ENCODE results near the gene SCGB3A1. TPM values are rescaled to one million over a fixed set of nuclear protein-coding genes. Genes with fewer than 3 reads are reported as not detected.

Gene SCGB3A1
- polyA plus RNA-seq, 1 donor, result 1.4 TPM

DNA sequence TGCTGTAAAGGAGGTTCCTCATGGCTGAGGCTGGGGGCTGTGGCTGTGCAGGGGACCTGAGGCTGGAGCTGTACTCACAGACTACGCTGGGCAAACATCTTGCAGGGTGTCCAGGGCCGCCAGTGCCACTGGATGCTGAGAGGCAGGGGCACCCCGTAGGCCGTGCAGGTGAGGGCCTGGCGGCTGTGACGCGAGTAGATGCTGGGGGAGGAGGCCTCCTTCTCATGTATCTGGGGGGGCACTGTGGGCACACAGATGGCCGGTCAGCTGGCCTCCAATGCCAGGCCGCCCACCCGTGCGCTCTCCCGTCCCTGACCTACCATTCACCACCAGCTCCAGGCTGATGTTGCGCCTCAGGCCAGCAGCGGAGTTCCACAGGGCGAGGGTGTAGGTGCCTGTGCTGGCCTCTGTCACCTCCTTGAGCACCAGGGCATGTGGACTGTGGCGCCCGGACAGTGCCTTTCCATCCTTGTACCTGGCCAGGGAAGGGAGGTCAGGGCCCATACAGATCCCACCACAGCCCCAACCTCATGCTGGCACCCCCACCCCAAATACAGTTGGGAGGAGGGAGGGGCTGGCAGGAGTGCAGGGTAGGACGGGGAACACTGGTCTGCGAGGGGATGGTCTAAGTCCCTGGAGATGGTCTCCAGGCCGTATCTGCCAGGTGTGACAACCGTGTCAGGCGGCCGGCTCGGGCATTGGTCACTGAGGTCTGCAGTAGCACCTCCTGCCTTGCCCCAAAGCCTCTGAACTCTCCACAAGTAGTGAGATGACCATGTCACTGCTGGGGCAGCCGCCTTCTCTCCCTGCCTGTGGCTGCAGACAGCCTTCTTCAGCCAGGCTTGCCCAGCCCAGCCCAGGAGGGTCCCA, 34.7 kb upstream of the SCGB3A1 start:
- DNase-seq (ENCODE audit: low read depth), result no peak

DNA sequence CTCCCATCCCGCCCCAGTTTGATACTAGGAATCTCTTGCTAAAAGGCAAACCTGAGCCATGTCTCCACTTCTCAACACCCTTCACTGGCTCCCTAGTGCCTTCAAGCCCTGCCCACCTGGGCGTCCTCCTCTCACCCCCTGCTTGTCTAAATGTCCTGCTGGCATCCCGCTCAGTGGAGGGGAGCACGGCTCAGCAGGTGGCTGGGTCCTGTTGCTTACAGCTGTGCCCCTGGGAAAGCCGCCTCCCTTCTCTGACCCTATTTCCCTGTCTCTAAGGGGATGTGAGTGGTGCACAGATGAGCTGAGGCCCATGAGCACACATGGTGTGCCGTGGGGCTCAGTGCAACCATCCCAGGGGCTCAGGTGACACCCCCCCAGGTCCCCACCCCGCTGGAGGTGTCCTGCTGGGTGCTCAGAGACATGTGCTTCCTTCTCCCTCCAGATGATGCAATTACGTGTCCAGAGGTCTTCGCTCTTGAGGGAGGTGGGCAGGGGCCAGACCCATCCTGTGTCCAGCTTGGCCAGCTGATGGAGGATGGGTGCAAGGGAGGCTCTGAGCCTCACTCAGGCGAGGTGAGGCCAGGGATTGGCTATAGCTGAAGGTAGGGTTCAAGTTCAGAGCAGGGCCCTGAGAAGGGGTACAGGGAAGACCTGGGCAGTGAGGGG, 34.0 kb upstream of the SCGB3A1 start:
- DNase-seq (ENCODE audit: low read depth), result no peak

DNA sequence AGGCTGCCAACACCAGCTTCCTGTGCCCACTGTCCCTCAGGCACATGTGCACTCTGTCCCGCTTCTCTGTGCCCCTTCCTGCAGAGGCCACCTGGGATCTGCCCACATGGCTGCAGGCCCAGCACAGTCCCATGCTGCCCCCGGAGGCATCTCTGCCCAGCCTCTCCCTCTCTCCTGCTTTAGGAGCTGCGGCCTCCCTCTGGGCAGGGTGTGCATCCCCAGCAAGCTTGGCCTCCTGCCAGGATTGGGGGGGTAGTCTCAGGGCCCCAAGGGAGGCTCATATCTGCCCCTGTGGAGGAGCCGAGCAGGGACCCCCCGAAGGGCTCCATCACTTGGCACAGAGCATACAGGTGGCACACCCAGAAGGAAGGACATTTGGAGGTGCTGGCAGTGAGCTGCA, 33.3 kb upstream of the SCGB3A1 start:
- DNase-seq (ENCODE audit: low read depth), result no peak

DNA sequence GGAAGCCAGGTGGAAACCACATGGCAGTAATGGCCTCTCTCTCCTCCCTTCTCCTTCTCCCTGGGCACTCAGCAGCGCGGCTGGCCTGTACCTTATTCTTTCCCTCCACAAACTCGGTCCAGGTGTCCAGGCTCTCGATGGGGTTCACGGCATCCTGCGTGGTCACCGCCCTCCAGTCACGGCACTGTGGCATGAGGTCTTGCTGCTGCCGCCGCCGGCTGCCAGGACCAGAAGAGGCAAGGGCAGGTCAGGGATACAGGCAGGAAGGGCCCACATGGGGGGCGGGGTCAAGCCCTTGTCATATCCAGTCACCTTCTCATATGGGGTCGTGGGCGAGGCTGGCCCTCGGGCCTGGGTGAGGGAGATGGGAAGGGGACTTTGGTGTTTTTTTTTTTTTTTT, 32.5 kb upstream of the SCGB3A1 start:
- DNase-seq (ENCODE audit: low read depth), result no peak

DNA sequence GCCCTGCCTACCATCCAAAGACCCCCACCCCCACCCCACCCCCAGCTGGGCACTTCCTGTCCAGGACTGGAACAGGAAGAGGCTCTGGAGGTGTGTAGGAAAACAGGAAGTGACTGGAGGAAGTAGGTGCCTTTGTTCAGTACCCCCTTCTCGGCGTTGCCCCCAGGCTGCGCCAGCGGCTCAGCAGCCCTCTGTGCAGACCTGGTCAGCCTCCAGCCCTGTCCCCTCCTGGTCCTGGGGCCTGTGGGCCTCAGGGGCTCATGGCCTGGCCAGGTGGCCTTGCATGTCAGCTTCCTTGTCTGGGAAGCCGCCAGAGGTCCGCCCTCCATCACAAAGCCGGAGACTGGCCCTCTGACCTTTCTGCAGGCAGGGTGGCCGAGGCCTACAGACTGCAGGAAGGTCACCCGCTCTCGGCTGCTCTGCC, 32.1 kb upstream of the SCGB3A1 start:
- DNase-seq (ENCODE audit: low read depth), result no peak

DNA sequence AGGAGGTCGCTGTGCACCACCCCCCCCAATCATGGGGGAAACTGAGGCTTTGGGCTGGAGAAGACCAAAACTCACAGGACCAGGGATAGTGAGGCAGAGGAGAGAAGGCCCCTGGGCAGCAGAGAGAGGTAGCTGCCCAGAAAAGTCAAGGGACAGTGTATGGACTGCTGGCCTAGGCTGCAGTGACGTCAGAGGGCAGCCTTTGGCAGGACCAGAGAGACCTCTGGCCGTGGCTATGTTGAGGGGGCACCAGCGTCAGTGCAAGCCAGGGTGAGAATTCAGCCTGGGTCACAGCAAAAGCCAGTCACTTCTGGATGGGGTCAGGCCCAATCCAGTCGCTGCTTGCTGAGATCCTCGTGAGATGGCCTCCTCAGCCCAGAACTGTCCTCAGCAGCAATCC, 31.6 kb upstream of the SCGB3A1 start:
- DNase-seq (ENCODE audit: low read depth), result no peak

DNA sequence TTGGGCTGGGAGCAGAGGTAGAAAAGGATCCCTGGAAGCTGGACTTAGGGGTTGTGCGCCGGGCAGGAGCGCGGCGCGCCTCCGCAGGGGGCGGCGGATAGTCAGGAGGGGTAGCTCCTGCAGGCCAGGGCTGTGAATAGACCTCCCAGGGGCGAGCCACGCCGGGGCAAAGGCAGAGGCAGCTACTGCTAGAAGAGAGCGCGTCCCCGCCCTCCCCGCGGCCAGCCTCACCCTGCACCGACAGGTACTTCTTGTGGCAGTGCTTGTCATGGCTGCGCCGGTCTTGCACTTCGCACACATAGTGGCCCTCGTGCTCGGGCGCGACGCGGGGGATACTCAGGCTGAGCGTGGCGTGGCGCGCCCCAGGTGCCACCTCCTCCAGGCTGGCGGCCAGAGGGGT, 30.0 kb upstream of the SCGB3A1 start:
- no peak for DNase-seq (ENCODE audit: low read depth)

DNA sequence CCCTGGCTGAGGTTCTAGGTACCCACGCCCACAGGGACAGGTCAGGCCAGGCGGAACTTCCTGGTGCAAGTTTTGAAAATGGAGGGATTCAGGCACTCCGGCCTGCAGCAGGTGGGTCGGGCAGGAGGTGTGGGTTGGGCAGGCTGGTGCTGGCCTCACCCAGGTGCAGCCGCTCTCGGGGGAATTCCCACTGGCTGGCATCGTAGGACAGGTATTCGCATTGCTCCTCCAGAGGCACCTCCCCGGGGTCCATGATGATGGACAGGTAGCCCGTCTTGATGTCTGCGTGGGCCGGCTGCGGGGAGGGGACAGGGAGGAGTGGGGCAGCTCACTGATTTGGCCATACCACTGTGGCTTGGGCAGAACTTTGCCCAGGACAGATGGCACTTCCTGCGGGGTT, 28.7 kb upstream of the SCGB3A1 start:
- DNase-seq (ENCODE audit: low read depth), result no peak

DNA sequence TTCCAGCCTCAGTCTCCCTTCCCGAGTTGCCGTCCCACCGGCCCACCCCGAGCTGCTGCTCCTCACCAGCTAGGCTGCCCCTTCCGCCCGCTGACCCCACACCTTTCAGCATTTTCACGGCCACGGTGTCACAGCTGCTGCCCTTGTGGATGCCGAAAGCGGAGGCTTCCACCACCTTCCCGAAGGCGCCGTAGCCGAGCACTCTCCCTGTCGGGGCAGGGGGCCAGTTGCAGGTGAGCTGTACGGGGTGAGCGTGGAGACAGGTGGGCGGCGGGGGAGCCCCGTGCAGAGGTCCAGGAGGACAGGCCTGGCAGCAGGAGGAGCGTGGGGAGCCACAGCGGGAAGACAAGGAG, 28.2 kb upstream of the SCGB3A1 start:
- no peak for DNase-seq (ENCODE audit: low read depth)

DNA sequence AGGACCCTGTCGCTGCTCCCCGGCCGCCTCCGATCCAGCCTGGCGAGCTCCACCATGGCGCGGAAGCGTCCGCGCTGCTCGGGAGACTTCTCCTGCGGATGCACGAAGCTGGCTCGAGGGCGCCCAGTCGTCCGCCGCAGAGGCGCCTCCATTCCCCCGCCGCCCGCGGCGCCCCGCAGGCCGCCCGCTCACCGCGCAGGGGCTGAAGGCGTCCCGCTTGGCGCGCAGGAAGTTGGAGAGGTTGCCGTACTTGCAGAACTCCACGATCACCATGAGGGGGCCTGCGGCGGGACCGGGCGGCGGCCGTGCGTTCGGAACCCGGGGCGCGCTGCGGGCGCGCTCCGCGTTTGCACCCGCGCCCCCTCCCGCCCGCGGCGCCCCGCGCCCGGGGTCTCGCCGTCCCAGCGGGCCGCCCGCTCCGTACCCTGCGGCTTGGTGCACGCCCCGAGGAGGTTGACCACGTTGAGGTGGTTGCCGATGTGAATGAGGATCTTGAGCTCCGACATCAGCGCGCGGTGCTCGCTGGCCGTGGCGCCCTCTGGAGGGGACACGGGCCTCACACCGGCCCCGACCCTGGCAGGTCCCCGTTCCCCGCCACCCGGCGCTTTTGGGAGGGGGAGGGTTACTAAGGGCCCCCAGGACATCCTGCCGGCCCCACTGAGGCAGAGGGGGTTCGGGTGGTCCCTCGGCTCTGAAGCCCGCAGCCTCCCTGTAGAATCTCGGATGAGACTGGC, 27.7 kb upstream of the SCGB3A1 start:
- no peak for DNase-seq (ENCODE audit: low read depth)

DNA sequence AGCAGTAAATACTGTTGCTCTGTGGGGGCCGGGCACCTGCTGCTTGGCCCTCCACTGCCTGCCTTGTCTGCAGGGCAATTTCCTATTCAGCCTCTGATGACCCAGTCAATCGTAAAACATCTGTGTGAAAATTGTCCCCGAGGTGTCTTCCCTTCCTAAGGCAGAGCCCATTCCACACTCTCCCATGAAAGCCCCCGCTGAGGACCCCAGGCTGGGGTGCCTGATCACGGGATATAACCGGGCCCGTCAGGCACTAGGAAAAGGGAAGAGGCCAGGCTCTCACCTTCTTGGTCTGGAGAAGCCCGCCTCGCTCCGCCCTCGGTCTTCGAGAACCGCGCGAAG, 27.2 kb upstream of the SCGB3A1 start:
- no peak for DNase-seq (ENCODE audit: low read depth)

DNA sequence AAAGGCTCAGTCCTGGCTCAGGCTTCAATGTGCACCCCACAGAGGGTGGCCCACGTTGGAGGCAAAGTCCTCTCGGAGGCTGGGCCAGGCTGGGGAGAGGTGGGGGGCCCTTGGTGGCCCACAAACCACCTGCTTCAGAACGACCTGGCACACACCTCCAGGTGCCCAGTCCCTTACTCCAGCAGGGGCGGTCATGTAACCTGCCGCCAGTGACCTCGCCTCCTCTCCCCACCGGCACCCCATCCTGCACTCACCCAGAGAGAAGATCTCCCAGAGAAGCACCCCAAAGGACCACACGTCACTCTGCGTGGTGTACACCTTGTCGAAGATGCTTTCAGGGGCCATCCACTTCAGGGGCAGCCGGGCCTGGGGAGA, 22.5 kb upstream of the SCGB3A1 start:
- no peak for DNase-seq (ENCODE audit: low read depth)

DNA sequence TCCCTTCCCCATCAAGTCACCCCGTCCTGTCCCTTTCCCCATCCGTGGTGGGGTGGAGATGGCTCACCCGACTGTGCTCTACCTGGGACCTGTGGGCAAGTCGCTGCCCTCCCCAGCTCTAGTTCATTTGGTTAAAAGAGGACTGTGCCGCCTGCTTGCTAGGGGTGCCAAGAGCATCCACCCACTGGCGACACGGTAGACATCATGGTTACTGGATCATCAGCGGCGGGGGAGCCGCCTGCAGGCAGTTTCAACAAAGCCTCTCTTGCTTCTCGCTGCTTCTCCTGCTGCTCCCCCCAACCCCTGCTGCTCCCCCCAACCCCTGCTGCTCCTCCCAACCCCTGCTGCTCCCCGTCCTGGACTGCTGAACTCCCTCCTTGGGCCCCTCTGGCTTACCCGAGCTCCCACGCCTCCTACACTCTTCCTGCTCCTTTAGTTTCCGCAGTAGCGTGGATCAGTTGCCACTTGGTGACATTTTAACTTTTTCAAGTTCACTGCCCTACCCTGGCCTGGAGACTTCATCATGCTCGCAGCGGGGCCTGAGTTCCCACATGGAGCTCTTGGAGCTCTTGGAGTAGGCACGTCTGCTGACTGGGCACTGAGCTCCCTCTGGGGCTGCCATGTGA, 22.0 kb upstream of the SCGB3A1 start:
- DNase-seq (ENCODE audit: low read depth), result no peak

DNA sequence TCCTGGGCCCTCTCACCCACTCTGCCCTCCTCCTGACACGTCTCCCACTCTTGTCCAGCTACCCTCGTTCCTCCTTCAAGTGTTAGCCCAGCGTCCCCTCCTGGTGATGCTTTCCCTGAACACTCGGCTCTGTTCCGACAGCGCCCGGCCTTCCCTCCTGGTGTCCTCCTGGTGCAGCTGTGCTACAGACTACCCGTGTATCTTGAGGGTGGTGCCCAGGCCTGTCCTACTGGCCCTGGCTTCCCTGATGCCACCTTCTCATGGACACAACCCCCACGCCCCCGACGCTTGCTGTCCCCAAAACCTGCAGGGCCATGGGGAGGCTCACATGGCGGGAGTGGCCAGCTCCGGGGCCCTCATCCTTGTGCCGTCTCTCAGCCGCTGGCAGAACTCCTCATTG, 21.4 kb upstream of the SCGB3A1 start:
- no peak for DNase-seq (ENCODE audit: low read depth)

DNA sequence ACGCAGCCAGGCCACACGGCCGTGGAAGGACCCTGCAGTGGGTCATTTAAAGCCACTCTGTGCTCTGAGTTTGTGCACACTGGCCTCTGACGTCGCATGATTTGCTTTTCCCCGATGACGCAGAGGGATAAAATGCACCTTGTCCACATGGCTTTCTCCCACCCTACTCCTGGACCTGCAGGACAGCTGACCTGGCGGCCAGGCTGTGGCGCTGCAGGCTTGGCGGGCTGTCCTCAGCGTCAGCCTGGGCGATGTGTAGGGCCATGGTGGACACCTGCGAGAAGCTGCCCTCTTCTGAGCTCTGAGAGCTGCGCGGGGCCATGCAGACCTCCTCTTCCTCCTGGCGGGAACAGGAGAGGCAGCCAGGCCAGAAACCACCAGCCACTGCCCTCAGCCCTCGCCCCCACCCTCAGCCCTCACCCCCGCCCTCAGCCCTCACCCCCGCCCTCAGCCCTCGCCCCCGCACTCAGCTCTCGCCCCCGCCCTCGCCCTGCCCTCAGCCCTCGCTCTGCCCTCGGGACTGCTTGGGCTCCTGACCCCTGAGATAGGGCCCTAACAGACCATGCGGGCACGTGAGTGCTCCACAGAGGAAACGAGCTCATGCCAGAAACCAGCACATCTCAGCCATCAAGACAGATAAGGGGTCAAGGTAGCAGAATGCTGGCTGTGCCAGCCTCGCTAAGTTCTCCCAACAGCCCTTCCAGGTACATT, 20.0 kb upstream of the SCGB3A1 start:
- DNase-seq (ENCODE audit: low read depth), result no peak

DNA sequence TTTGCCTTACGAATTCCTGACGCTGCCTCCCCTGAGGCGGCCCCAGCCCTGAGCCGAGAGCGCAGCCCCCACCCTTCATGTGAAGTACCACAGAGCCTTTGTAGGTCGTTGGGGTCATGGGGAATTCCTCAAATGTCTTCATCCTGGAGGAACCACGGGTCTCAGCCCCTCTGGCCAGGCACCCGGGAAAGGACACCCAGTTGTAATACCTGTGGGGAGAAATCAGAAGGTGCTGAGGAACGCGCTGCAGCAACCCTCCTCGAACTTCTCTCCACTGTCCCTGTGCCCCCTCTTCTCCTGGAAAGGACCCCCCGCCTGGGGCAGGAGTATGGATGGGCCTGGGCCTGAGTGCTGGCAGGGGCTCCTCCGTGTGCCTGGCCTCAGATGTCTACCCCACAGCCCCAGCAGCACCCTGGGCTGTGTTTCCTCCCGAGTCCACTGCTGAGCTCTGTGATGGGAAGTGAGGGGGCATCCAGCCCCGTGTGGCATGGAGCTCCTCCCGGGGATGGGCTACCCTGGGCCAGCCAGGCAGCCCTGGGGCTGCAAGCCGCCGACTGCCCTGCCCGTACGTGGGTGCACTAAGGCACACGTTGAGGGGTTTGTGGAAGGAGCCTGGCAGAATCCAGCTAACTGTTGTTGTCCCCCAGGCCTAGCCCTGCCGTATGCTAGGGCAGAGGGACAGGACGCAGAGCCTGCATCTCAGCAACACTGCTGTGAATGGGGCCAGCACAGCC, 18.7 kb upstream of the SCGB3A1 start:
- no peak for DNase-seq (ENCODE audit: low read depth)

DNA sequence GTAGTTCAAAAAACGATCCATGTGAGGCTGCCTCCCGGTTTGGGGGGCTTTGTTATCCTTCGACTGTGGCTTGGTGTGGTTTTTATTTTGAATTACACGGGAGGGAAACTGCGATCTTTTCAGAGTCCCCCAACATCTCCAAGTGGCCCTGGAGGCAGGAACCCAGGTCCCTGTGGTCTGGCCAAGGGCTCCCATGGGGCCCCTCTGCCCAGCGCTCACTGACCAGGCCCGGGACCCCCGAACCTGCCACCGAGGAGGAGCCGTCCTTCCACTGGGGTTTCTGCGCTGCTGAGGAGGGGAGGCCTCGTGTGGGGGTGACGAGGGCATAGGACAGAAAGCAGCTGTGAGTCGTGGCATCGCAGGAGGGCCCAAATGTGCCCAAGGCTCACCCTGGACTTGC, 18.1 kb upstream of the SCGB3A1 start:
- no peak for DNase-seq (ENCODE audit: low read depth)

DNA sequence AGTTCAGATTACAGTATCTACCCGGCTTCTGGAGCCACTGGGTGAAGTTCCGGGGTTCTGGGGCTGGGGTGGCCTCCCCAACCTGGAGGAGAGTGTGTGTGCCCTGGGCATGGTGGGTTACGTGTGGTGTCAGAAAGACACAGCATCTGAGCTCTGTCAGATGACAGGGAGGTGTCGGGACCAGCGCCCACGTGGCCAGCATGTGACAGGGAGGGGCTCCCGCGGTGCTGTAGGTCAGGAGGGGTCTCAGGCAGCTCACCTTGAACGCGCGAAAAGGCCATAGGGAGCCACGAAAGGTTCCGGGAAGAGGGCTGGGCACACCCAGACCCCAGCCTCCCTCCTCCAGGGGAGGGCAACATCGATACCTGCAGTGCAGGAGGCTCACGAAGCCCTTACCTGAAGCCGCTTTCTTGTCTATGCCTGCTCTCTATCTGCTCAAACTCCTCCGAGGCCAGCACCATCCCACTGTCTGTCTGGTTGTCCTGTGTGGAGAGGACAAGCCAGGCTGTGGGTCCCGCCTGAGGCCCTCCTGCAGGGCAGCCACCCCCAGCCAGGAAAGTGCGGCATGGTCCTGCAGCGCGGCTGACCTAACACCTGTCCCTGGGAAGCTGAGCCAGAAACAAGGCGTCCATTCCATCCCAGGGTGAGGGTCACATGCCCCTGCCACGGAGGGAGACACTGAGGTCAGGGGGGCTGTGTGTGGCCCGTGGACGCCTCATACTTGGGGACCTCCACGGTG, 17.4 kb upstream of the SCGB3A1 start:
- DNase-seq (ENCODE audit: low read depth), result no peak

DNA sequence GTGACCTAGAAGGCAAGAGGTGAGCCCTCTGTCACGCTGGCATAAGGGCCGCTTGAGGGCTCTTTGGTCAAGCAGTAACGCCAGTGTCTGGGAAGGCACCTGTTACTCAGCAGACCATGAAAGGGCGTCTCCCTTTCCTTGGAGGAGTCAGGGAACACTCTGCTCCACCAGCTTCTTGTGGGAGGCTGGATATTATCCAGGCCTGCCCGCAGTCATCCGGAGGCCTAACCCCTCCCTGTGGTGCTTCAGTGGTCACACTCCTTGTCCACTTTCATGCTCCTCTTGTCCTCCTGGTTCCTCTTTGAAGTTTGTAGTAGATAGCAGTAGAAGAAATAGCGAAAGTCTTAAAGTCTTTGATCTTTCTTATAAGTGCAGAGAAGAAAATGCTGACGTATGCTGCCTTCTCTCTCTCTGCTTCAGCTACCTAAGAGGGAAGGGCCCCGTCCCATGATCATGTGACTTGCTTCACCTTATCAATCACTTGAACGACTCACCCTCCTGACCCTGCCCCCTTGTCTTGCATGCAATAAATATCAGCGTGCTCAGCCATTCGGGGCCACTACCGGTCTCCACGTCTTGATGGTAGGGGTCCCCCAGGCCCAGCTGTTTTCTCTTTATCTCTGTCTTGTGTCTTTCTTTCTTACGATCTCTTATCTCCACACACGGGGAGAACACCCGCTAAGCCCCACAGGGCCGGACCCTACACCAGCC, 16.7 kb upstream of the SCGB3A1 start:
- DNase-seq (ENCODE audit: low read depth), result no peak
